Peyer's patch (tissue), 4 donors: ENCODE data around the gene CTNNA1. TPM values are rescaled to one million over a fixed set of nuclear protein-coding genes. Genes with fewer than 3 reads are reported as not detected.
"Not testable (repeated sequence)": the region's sequence is repeated elsewhere in the genome, so short reads cannot be mapped to it uniquely, and the experiment has no call there.

Experiments
- DNase-seq, 3 donors: peaks; one replicate each; pipeline ENCODE4 v3.0.0-alpha.2; 2017 to 2019
- H3K27ac ChIP-seq, 4 donors: fragments of 200-600 bp; sonication (generic); one replicate each; pipeline ENCODE4 v1.5.1; 2016 to 2019
- H3K27me3 ChIP-seq, 2 donors: fragments of 200-600 bp; sonication (generic); one replicate each; pipeline ENCODE4 v1.5.1; 2019
- H3K36me3 ChIP-seq, 3 donors: fragments of 200-600 bp; sonication (generic); one replicate each; pipeline ENCODE4 v1.5.1; 2016 to 2019
- H3K4me1 ChIP-seq, 4 donors: fragments of 200-600 bp; sonication (generic); one replicate each; pipeline ENCODE4 v1.5.1; 2016 to 2019
- H3K4me3 ChIP-seq, 4 donors: fragments of 200-600 bp; sonication (generic); 1 replicate in 3 of 4; 2 replicates in 1 of 4; pipeline ENCODE4 v1.5.1; 2016 to 2019; ENCODE audit warnings: mild to moderate bottlenecking in 1 of 4
- H3K9me3 ChIP-seq, 4 donors: fragments of 200-600 bp; sonication (generic); one replicate each; pipeline ENCODE4 v1.5.1; 2016 to 2019; ENCODE audit warnings: mild to moderate bottlenecking in 1 of 4
- CTCF ChIP-seq, 6 experiments: fragments of 450-650 bp in 4 of 6; fragments of 200-600 bp in 2 of 6; sonication (generic) in 1 of 6; IDR thresholded peaks; one replicate each; pipeline ENCODE4 v1.5.1; 2017 to 2019; ENCODE audit warnings: antibody characterized with exemption in 6 of 6, mild to moderate bottlenecking in 3 of 6, moderate library complexity in 1 of 6
- POLR2A ChIP-seq, 2 donors: fragments of 450-650 bp; IDR thresholded peaks; one replicate each; pipeline ENCODE4 v1.5.1; 2017; ENCODE audit warnings: antibody characterized with exemption in 2 of 2, mild to moderate bottlenecking in 2 of 2, moderate library complexity in 2 of 2
- total RNA-seq, 4 donors: library from RNA; depleted of rRNA; stranded (reverse); fragments of >200 nt; gene quantifications; one replicate each; pipeline ENCODE4 v1.1.0, GENCODE V29; 2016

The CTNNA1 gene
- total RNA-seq, 4 donors from 2014 or later, result 351 to 516 (median 369) TPM

DNA sequence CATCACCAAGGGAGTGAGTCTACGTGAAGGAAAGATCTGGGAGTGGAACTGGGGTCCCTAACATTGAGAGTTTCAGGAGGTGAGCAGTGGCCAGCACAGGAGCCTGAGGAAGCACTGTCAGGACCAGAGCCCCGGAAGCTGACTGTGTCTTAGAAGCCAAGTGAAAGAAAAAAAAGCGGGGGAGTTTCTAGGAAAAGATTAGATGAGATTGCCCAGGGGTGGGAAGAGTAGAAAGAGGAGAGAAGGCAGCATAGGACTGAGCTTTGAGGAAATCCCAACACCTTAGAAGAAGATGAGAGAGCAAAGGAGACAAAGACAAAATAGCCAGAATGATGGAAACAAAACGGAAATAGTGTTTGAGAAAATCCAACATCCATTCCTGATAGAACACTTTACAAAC, 158.9 kb downstream of the CTNNA1 start:
- Histone ChIP-seq H3K36me3 (peaks cover 0 to 29% (median 0%) of the 10 kb centered on the region in 3 donors), H3K4me3 (no peak overlapping the region), H3K27ac (no peak overlapping the region), H3K9me3 (no peaks in the 10 kb centered on the region), H3K27me3 (no peaks in the 10 kb centered on the region), H3K4me1 (no peaks in the 10 kb centered on the region)
- DNase-seq, result no peak
- TF ChIP-seq POLR2A (IDR thresholded peaks at IDR 0.05), result no peak
- no peak for TF ChIP-seq CTCF (IDR thresholded peaks at IDR 0.05)

DNA sequence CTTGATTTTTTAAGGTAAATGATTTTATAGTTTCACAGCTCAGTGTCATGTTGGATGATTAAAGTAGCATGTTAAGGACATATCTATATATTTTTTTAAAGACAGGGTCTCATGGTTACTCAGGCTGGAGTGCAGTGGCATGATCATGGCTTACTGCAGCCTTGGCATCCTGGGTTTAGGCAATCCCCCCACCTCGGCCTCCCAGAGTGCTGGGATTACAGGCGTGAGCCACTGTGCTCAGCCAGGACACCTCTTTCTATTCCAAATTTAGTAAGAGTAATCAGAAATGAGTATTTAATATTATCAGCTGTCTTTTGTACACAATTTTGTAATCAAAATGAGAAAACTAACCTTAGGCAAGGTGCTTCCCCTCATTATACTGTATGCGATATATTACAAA, 160.5 kb downstream of the CTNNA1 start:
- Histone ChIP-seq H3K27ac (no peak overlapping the region), H3K36me3 (peaks cover 0 to 29% (median 0%) of the 10 kb centered on the region in 3 donors), H3K9me3 (no peaks in the 10 kb centered on the region), H3K27me3 (no peaks in the 10 kb centered on the region), H3K4me3 (no peak overlapping the region), H3K4me1 (no peaks in the 10 kb centered on the region)
- TF ChIP-seq CTCF (IDR thresholded peaks at IDR 0.05) (no peak), POLR2A (IDR thresholded peaks at IDR 0.05) (no peak)
- no peak for DNase-seq

- peaks cover 0 to 27% (median 0%) of the 10 kb centered on the region in 3 donors for H3K36me3 ChIP-seq
Measured at GRCh38 chr5:138914338-138914737, 161.1 kb downstream of the CTNNA1 start.

GRCh38 chr5:138918686-138919085, 165.5 kb downstream of the CTNNA1 start:
- H3K9me3 ChIP-seq, result no peaks in the 10 kb centered on the region
- no peak overlapping the region for H3K4me3 ChIP-seq
- H3K36me3 ChIP-seq, result peaks cover 0 to 30% (median 0%) of the 10 kb centered on the region in 3 donors
- no peak for DNase-seq
- no peaks in the 10 kb centered on the region for H3K27me3 ChIP-seq
- H3K4me1 ChIP-seq, result no peaks in the 10 kb centered on the region
- H3K27ac ChIP-seq, result no peak overlapping the region
- TF ChIP-seq CTCF (IDR thresholded peaks at IDR 0.05) (no peak), POLR2A (IDR thresholded peaks at IDR 0.05) (no peak)

More at GRCh38 chr5:138914338-138914737, 161.1 kb downstream of the CTNNA1 start:
- DNase-seq, result no peak
- no peak for TF ChIP-seq CTCF (IDR thresholded peaks at IDR 0.05)
- TF ChIP-seq POLR2A (IDR thresholded peaks at IDR 0.05), result no peak
- Histone ChIP-seq H3K27me3 (no peaks in the 10 kb centered on the region), H3K27ac (no peak overlapping the region), H3K9me3 (no peaks in the 10 kb centered on the region), H3K4me1 (no peaks in the 10 kb centered on the region), H3K4me3 (no peak overlapping the region)

DNA sequence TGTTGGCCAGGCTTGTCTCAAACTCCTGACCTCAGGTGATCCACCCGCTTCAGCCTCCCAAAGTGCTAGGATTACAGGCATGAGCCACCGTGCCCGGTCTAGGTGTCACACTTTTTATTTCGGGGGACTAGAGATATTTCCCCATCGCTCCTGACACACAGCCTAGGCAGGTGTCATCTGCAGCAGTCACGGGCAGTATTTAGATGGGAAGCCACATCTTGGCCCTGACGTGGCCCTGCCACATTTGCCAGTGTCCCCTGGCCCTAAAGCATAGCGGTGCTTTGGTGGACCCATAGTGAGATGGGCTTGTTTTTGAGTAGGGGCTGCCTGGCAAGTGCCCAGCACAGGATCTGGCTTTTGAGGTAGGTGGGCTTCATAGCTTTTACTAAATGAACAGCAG, 167.0 kb downstream of the CTNNA1 start:
- H3K27ac ChIP-seq, result no peak overlapping the region
- no peak for DNase-seq
- H3K4me3 ChIP-seq, result no peak overlapping the region
- H3K4me1 ChIP-seq, result no peaks in the 10 kb centered on the region
- TF ChIP-seq CTCF (IDR thresholded peaks at IDR 0.05) (no peak), POLR2A (IDR thresholded peaks at IDR 0.05) (no peak)
- no peaks in the 10 kb centered on the region for H3K27me3 ChIP-seq
- no peaks in the 10 kb centered on the region for H3K9me3 ChIP-seq
- peaks cover 0 to 30% (median 0%) of the 10 kb centered on the region in 3 donors for H3K36me3 ChIP-seq

DNA sequence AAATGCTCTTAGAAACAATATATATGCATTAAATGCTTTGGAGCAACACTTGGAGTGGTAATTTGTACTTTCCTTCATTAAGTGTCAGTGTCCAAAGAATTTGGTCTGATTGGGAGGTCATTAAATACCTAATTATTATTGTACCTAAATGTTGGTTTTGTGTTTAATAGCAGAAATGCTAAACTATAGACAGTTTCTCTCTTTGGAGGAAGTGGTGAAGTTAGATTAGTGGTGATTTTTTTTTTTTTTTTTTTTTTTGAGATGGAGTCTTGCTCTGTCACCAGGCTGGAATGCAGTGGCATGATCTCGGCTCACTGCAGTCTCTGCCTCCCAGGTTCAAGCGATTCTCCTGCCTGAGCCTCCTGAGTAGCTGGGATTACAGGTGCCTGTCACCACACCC, 168.1 kb downstream of the CTNNA1 start:
- not testable (repeated sequence) for H3K4me1 ChIP-seq, H3K4me3 ChIP-seq, DNase-seq, H3K27ac ChIP-seq, H3K9me3 ChIP-seq, H3K27me3 ChIP-seq
- H3K36me3 ChIP-seq, result peaks cover 0 to 37% (median 0%) of the 10 kb centered on the region in 3 donors
